Right kidney (tissue), 1 donor: ENCODE data around the gene DOP1A.
"Not testable (repeated sequence)": the region's sequence is repeated elsewhere in the genome, so short reads cannot be mapped to it uniquely, and the experiment has no call there.

Experiments
- DNase-seq: peaks from one replicate; pipeline ENCODE4 v3.0.0-alpha.2; 2016

The DOP1A gene

DNA sequence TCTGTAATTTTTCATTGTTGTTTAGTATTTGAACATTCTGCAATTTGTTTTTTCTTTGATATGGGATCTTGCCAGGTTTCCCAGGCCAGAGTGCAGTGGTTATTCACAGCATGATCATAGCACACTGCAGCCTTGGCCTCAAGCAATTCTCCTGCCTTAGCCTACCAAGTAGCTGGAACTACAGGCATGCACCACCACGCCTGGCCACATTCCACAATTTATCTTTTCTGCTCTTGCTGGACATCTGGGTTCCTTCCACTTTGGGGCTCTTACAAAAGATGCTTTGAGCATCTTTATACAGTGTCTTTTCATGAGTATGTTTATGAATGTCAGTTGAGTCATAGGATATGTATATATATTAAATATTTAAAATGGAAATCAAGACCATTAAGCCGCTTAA, 83.6 kb downstream of the DOP1A start:
- no peak for DNase-seq

- no peak for DNase-seq
Observed at GRCh38 chr6:83152913-83153312, 85.4 kb downstream of the DOP1A start.

GRCh38 chr6:83153883-83154521, 86.5 kb downstream of the DOP1A start:
- DNase-seq, result no peak

DNA sequence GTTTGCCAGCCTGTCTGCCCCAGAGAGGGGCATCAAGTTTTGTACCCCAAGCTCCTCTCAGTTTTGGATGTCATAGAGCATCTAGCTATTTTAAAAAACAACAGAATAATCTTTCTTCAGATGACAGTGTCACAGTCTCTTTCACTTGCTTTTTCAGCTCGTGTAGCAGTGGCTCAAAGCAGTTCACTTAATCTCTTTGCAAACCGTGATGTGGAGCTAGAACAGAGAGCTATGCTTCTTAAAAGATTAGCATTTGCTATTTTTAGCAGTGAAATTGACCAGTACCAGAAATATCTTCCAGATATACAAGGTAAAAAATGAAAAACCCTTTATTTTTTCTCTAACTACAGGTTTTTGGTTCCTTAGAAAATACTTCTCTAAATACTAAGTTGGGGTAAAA, 88.3 kb downstream of the DOP1A start:
- DNase-seq, result no peak

DNA sequence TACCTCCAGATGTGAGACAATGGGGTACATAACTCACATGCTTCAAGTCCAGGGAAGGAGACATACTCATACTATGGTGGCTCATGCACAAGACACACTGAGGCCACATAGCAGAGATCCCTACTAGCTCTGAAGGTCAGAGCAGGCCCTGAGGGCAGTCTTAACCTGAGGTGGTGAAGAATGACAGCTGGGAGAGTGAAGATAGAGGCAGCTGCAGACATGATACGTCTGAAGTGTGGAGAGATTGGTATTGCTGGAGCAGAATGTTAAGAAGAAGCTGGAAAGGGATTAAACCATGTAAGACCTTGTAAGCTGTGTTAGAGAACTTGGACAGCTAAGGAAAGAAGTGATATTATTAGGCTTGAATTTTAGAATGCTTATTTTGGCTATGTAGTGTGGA, 92.7 kb downstream of the DOP1A start:
- DNase-seq, result no peak

- no peak for DNase-seq
Observed at GRCh38 chr6:83167726-83168278, 100.3 kb downstream of the DOP1A start.

DNA sequence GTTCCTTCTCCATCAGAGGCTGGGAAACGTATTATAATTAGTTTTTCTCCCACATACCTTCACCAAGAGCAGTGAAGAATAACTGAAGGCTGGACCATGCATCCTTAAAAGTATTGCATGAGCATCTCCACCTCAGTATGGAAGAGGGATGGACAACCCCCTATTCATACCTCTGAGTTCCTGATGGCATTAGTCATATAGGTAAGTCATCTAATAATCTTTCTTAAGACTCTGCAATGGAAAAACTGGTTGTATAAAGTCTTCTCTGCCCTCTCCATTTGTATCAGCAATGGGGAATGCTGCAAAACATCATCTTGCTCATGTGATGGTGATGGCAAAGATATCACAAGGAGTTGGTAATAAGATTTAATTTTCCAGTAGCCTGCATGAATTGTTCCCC, 101.1 kb downstream of the DOP1A start:
- DNase-seq, result no peak

DNA sequence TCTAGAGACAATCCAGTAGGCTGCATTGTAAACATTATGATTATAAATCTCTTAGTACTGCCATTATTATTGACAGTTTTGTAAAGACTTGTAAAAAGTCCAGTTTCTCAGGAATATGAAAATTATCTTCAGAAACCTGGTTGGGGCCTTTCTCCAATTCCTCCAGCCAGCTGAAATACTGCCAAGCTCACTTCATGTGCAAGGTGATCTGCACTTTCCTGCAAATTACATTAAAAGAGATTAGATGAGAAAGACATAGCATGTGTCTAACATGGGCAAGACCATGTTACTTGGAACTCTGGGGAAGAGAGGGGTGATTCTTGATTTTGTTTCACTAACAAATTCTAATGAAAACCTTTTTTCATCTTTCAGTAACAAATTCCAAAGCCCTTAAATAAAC, 101.6 kb downstream of the DOP1A start:
- DNase-seq, result no peak

DNA sequence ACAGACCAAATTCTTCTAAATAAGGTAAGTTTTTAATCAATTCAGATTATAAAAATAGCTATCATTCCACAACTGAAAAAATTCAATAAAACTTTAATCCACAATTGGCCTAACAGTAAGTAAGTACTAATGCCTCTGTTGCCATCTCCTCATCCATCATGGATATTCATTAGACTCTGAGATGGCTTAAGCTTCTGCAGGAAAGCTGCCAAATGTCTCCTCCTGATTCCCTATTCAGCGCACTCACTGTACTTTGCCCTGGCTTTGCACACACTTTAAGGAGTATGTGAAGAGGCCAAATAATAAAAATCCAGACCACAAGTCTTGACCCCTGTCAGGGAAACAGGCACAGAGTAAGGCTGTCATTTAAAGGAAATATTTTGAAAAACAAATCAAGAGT, 102.0 kb downstream of the DOP1A start:
- DNase-seq, result no peak

GRCh38 chr6:83176246-83176645, 108.8 kb downstream of the DOP1A start:
- DNase-seq, result peak; percentile 5

DNA sequence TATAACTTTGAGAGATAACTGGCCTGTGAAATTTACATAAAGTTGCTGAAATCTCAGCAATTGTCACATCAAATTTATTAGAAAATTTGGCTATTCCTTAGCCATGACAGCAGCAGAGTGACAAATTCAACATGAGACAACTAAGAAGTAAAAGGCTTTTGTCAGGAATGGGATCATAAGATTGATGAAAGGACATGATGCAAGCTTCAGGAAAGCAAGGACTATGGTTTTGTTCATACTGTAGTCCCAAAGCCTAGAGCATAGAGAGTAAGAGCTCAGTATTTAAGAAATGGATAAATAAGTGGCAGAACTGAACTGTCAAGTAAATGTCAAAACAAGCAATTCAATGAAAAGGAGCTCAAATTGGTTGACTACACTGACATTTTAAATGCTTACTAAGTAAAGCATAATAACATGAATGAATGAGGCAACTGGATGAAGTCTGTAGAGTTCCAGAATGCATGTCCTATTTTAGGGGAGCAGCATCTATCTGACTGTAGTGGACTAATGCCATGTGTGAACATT, 113.0 kb downstream of the DOP1A start:
- no peak for DNase-seq

GRCh38 chr6:83182114-83182513, 114.6 kb downstream of the DOP1A start:
- no peak for DNase-seq

DNA sequence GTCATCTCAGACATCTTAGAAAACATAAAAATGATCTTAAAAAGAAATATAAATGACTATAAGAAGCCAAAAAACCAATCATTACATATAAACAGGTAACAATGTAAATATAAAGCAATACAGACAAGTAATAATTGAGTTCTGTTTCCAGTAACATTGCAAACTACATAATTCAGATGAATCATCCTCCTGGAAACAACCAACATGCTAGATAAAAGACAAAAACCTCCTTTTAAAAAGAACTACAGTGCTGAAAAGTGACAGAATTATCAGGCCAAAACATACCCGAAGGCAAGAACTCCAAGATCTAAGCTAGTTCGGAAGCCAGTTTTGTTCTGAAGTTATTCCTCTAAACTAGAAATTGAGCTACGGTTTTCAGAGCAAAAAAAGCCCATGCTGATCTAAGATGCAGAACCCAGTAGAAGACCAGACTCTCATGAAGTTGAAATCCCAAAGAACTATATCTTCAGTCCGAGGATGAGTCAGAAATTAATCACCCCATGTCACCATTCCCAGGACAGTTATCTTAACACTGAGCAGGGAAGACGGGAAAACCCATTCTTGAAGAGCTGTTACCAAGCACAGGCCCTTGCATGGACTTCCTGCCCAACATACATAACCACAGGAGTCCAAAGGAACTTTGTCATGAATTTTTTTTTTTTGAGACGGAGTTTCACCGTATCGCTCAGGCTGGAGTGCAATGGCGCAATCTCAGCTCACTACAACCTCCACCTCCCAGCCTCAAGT, 115.8 kb downstream of the DOP1A start:
- no peak for DNase-seq

DNA sequence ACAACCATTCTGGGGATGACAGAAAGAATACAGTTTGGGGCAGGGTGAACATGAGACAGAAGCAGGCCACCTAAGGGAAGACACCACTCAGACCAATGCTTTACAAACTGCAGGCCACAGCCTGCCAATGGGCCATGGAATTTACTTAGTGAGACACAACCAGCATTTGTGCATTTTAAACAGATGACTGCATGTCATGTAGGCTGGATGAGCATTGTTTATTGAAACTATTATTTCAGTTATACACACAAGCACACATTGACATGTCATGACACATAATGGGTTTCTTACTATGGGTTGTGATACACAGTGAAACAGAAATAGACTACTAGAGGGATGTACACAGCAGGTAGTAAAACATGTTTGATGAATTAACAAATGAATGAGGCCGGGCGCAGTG, 117.6 kb downstream of the DOP1A start:
- DNase-seq, result no peak

DNA sequence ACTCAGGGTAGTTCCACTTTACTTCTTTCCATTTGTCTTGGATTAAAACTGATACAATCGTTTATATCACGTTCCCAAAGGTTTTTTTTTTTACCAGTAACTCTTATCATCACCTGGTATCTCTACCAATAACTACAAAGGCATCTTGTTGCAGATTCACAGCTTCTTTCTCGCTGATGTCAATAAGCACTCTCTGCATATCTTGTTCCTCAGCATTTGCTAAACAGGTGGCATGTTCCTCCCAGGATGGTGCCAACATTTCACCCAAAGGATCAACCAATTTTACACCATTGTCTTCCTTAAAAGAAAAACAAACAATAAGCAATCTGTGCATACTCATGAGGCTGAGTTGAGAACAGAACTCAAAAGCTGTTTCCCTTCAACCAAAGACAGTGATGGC, 121.0 kb downstream of the DOP1A start:
- DNase-seq, result no peak

DNA sequence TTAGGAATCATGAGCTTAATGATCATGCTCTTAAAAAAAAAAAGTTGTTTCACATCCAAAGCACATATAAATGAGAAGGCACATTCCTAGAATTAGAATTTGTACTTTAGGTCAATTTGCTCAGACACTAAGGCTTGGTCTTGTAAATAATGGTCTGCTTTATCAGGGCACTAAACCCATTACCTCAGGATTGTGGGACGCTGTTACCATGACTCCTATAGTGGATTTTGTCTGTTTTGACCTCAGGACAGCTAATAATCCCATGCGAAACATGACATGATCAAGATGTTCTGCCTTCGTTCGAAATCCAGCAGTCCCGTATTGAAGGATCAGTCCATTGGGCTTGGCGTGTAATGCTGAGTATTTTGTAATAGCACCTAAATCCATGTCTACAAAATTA, 123.2 kb downstream of the DOP1A start:
- no peak for DNase-seq

DNA sequence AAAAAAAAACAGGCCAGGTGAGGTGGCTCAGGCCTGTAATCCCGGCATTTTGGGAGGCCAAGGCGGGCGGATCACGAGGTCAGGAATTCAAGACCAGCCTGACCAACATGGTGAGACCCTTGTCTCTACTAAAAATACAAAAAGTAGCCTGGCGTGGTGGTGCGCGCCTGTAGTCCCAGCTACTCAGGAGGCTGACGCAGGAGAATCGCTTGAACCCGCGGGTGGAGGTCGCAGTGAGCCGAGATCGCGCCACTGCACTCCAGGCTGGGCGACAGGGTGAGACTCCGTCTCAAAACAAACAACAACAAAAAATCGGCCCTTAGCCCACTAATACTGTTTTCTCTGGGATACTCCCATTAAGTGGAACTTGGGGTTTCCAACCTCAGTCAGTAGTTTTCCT, 124.5 kb downstream of the DOP1A start:
- not testable (repeated sequence) for DNase-seq

GRCh38 chr6:83192456-83192855, 125.0 kb downstream of the DOP1A start:
- DNase-seq, result no peak

- peak; percentile 93 for DNase-seq
Observed at GRCh38 chr6:83192871-83193746, 125.6 kb downstream of the DOP1A start, which contains the start of the genes PGM3 and RWDD2A. Gene PGM3 (minus strand): TSS chr6:83193265. CDS start chr6:83191012, 2,253 bp downstream. Gene RWDD2A (plus strand): TSS chr6:83193357. CDS start chr6:83194452, 1,095 bp downstream.

DNA sequence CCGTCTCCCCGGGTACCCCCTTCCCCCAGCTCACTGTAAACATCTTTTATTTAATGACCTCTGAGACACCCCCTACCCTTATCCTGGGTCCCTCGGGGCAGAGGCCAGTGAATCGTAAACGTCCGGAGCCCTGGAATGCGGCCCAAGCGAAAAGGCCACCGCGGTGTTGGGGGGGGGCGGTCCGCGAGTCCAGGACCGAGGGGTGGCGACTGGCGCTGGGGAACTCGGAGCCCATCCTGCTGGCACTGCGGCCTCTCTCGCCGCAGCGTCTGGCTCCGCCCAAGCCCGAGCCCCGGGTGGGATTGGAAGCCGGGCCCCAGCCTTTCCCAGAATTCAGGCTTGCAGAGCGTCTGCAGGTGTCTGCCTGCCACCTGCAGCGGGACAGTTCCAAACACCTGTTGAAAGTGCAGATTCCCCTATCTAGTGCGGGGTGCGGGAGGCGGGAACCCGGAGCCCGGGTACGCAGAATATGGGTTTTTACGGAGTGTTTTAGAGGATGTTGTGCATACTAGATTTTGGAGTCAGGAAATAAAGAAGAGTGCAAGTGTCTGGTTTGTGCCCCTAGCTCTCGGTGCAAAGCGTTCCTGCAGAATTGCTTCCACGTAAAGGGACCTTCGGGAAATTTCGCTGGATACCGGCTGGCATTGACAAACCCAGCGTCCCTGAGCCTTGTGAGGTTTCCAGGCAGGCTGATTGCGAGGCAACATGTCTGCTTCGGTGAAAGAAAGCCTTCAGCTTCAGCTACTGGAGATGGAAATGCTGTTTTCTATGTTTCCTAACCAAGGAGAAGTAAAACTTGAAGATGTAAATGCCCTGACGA, 126.5 kb downstream of the DOP1A start:
- DNase-seq, result no peak

DNA sequence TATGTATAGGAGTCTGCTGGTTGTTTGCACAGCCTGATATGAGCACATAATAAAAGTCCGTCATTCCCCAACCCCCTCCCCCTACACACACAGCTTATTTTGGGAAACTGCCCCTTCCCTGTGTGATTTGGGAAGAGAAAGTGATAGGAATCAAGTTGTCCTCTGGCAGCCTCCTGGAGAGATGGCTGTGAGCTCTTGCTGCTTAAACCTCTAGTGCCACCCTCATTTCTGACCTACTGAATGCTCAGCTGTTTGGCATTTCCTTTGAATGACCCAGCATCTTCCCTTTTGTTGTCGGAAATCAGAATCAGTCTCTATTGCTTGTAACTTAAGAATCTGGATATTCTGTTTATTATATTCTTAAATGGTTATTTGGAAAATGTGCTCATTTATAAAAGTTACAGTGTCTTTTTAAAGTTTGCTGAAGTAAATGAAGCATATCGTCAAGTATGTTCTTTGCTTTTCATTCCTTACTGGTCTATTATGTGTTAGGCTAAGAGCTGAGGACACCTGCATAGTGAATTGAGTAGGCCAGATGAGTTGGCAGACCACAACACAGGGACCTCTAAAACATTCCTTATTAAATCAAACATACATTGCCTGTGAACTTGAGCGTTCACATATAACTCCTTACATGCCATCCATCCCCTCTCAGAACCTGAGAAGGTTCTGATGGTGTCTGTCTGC, 131.2 kb downstream of the DOP1A start:
- no peak for DNase-seq
